Right ventricle myocardium inferior (tissue), 1 donor: Measurements from ENCODE around the gene STOML1. TPM values are rescaled to one million over a fixed set of nuclear protein-coding genes. Genes with fewer than 3 reads are reported as not detected.

Experiments
- total RNA-seq: library from RNA; stranded (reverse); fragmentation: NEBNext Ultra II Directional; extraction: Animal tissue kit (Norgen Biotek cat#: 25700); gene quantifications from one replicate; pipeline ENCODE4 v1.2.1, GENCODE V29; 2021
- donor health status: DM: no; HTN: yes; CAD: no; lungs with severe emphysema.

Gene STOML1
- total RNA-seq, 1 donor from 2014 or later: 31.2 TPM

Other genes starting within 250 kb of the STOML1 start
- gene INSYN1, start 238.9 kb downstream of the STOML1 start, total RNA-seq: 165 TPM
- not detected for gene TBC1D21, start 118.7 kb downstream of the STOML1 start, total RNA-seq
- gene LOXL1, start 65.8 kb downstream of the STOML1 start, total RNA-seq: 15.9 TPM
- gene PML, start 2.4 kb upstream of the STOML1 start, total RNA-seq: 22.3 TPM
- not detected for gene GOLGA6A, start 90.3 kb upstream of the STOML1 start, total RNA-seq
- gene ISLR2, start 138.3 kb upstream of the STOML1 start, total RNA-seq: 1.3 TPM
- gene ISLR, start 181.4 kb upstream of the STOML1 start, total RNA-seq: 13.8 TPM
- not detected for gene STRA6, start 210.5 kb upstream of the STOML1 start, total RNA-seq
- gene CCDC33, start 244.0 kb upstream of the STOML1 start, total RNA-seq: not detected